Trophoblast cell (in vitro differentiated cells and primary cell): ENCODE results near the gene ABTB2.
A peak's percentile ranks its signal among the peaks of the same experiment; 100 is the strongest.

Experiments
- DNase-seq, 2 donors: peaks; one replicate each; pipeline ENCODE4 v3.0.0-alpha.2; 2016
- H2AFZ ChIP-seq: 2 replicates; pipeline ENCODE4 v1.6.1; 2013; ENCODE audit warnings: low read length, moderate library complexity, mild to moderate bottlenecking; ENCODE audit not compliant: insufficient read depth, poor library complexity
- H2AK5ac ChIP-seq: 2 replicates; pipeline ENCODE4 v1.6.1; 2013; ENCODE audit warnings: mild to moderate bottlenecking, low read length
- H2BK120ac ChIP-seq: 2 replicates; pipeline ENCODE4 v1.6.1; 2013; ENCODE audit warnings: low read length, mild to moderate bottlenecking, moderate library complexity; ENCODE audit not compliant: insufficient read depth, poor library complexity
- H2BK12ac ChIP-seq: 2 replicates; pipeline ENCODE4 v1.6.1; 2013; ENCODE audit warnings: mild to moderate bottlenecking, low read length, moderate library complexity
- H2BK5ac ChIP-seq: 2 replicates; pipeline ENCODE4 v1.6.1; 2013; ENCODE audit warnings: low read length, low read depth, moderate library complexity, mild to moderate bottlenecking; ENCODE audit not compliant: poor library complexity
- H3K14ac ChIP-seq: 2 replicates; pipeline ENCODE4 v1.6.1; 2013; ENCODE audit warnings: mild to moderate bottlenecking, low read length
- H3K18ac ChIP-seq: 2 replicates; pipeline ENCODE4 v1.6.1; 2013; ENCODE audit warnings: mild to moderate bottlenecking, low read length
- H3K23ac ChIP-seq: 2 replicates; pipeline ENCODE4 v1.6.1; 2013; ENCODE audit warnings: low read length
- H3K27ac ChIP-seq: 2 replicates; pipeline ENCODE4 v1.5.1; 2013; ENCODE audit warnings: low read depth, mild to moderate bottlenecking, inconsistent platforms, low read length, moderate library complexity
- H3K27me3 ChIP-seq: 2 replicates; pipeline ENCODE4 v1.6.1; 2013; ENCODE audit warnings: inconsistent platforms, mild to moderate bottlenecking, low read length, moderate library complexity; ENCODE audit not compliant: insufficient read depth
- H3K36me3 ChIP-seq, 2 experiments: 1 replicate in 1 of 2; 2 replicates in 1 of 2; pipeline ENCODE4 v1.6.1; 2013; ENCODE audit warnings: low read length in 2 of 2, mild to moderate bottlenecking in 2 of 2, moderate library complexity in 1 of 2; ENCODE audit not compliant: insufficient read depth in 2 of 2, control insufficient read depth in 1 of 2
- H3K4ac ChIP-seq: 2 replicates; pipeline ENCODE4 v1.6.1; 2013; ENCODE audit warnings: low read depth, mild to moderate bottlenecking, low read length, moderate library complexity
- H3K4me1 ChIP-seq, 2 experiments: 1 replicate in 1 of 2; 2 replicates in 1 of 2; pipeline ENCODE4 v1.6.1; 2013; ENCODE audit warnings: low read length in 2 of 2, mild to moderate bottlenecking in 2 of 2, moderate library complexity in 1 of 2; ENCODE audit not compliant: insufficient read depth in 2 of 2, control insufficient read depth in 1 of 2
- H3K4me2 ChIP-seq: 2 replicates; pipeline ENCODE4 v1.6.1; 2013; ENCODE audit warnings: inconsistent platforms, mild to moderate bottlenecking, low read length, moderate library complexity
- H3K4me3 ChIP-seq: 2 replicates; pipeline ENCODE4 v1.5.1; 2013; ENCODE audit warnings: mild to moderate bottlenecking, low read depth, low read length, inconsistent platforms
- H3K79me1 ChIP-seq: one replicate; pipeline ENCODE4 v1.6.1; 2013; ENCODE audit warnings: low read length
- H3K79me2 ChIP-seq: 2 replicates; pipeline ENCODE4 v1.6.1; 2013; ENCODE audit warnings: low read length, mild to moderate bottlenecking; ENCODE audit not compliant: control insufficient read depth, insufficient read depth, poor library complexity
- H3K9ac ChIP-seq: 2 replicates; pipeline ENCODE4 v1.6.1; 2013; ENCODE audit warnings: mild to moderate bottlenecking, low read length
- H3K9me3 ChIP-seq: 2 replicates; pipeline ENCODE4 v1.6.1; 2013; ENCODE audit warnings: low read depth, mild to moderate bottlenecking, control low read depth, inconsistent platforms, low read length; ENCODE audit not compliant: insufficient read depth
- H4K12ac ChIP-seq: 2 replicates; pipeline ENCODE4 v1.6.1; 2013; ENCODE audit warnings: low read depth, mild to moderate bottlenecking, low read length, moderate library complexity
- H4K8ac ChIP-seq: 2 replicates; pipeline ENCODE4 v1.6.1; 2013; ENCODE audit warnings: low read depth, mild to moderate bottlenecking, low read length, moderate library complexity
- H4K91ac ChIP-seq: one replicate; pipeline ENCODE4 v1.6.1; 2013; ENCODE audit warnings: low read depth, mild to moderate bottlenecking, low read length, moderate library complexity
- WGBS: extraction: QIAGEN DNeasy Blood & Tissue Kit; methylation state at CpG from one replicate; pipeline ENCODE4 v1.1.7; 2013; ENCODE audit warnings: missing lambda C conversion rate; ENCODE audit not compliant: insufficient read length, insufficient coverage; ENCODE audit errors: extremely low coverage; 5-methylcytosine and 5-hydroxymethylcytosine counted together

Gene ABTB2

GRCh38 chr11:34341096-34341495 lies 16.7 kb downstream of the ABTB2 start:
- no peak overlapping the region for H2AFZ ChIP-seq
- no peaks in the 10 kb centered on the region for H3K36me3 ChIP-seq
- no peak overlapping the region for H3K27ac ChIP-seq
- no peak overlapping the region for H3K18ac ChIP-seq
- no peak overlapping the region for H3K23ac ChIP-seq
- no peak overlapping the region for H4K8ac ChIP-seq
- H4K12ac ChIP-seq: no peak overlapping the region
- peaks cover 2% of the 10 kb centered on the region for H3K79me1 ChIP-seq
- no CpG with 5 or more reads among the region's 3 CpGs for WGBS
- H3K4me2 ChIP-seq: no peak overlapping the region
- H3K79me2 ChIP-seq: peaks cover 1% of the 10 kb centered on the region
- H2BK5ac ChIP-seq: no peak overlapping the region
- no peak overlapping the region for H3K14ac ChIP-seq
- no peak overlapping the region for H3K4ac ChIP-seq
- no peak overlapping the region for H2BK120ac ChIP-seq
- H3K4me1 ChIP-seq: peaks cover 13 to 14% of the 10 kb centered on the region in 2 experiments
- no peak overlapping the region for H4K91ac ChIP-seq
- no peak overlapping the region for H2BK12ac ChIP-seq
- no peak overlapping the region for H3K4me3 ChIP-seq
- no peaks in the 10 kb centered on the region for H3K9me3 ChIP-seq
- H3K27me3 ChIP-seq: no peaks in the 10 kb centered on the region
- DNase-seq: no peak
- H3K9ac ChIP-seq: no peak overlapping the region
- no peak overlapping the region for H2AK5ac ChIP-seq

- no peak overlapping the region for H3K4me3 ChIP-seq
- H4K8ac ChIP-seq: no peak overlapping the region
- no peaks in the 10 kb centered on the region for H3K27me3 ChIP-seq
- no peaks in the 10 kb centered on the region for H3K9me3 ChIP-seq
- WGBS: no CpG with 5 or more reads among the region's 1 CpG
- H3K4me2 ChIP-seq: no peak overlapping the region
- no peak overlapping the region for H3K27ac ChIP-seq
- H3K79me1 ChIP-seq: no peaks in the 10 kb centered on the region
- no peak overlapping the region for H2BK12ac ChIP-seq
- H4K12ac ChIP-seq: no peak overlapping the region
- H3K79me2 ChIP-seq: peaks cover 1% of the 10 kb centered on the region
- DNase-seq: no peak
- no peak overlapping the region for H2BK5ac ChIP-seq
- H2AFZ ChIP-seq: no peak overlapping the region
- no peak overlapping the region for H3K14ac ChIP-seq
- H2AK5ac ChIP-seq: no peak overlapping the region
- H3K36me3 ChIP-seq: no peaks in the 10 kb centered on the region
- H3K4me1 ChIP-seq: peaks cover 10% of the 10 kb centered on the region in 2 experiments
- no peak overlapping the region for H2BK120ac ChIP-seq
- H3K18ac ChIP-seq: no peak overlapping the region
- H3K23ac ChIP-seq: no peak overlapping the region
- H3K4ac ChIP-seq: no peak overlapping the region
- H3K9ac ChIP-seq: no peak overlapping the region
- H4K91ac ChIP-seq: no peak overlapping the region
Observed at GRCh38 chr11:34340653-34341052, 17.2 kb downstream of the ABTB2 start.

GRCh38 chr11:34339149-34340064 lies 18.4 kb downstream of the ABTB2 start:
- no peaks in the 10 kb centered on the region for H3K36me3 ChIP-seq
- H3K4me3 ChIP-seq: no peak overlapping the region
- H3K79me1 ChIP-seq: no peaks in the 10 kb centered on the region
- no peak overlapping the region for H3K14ac ChIP-seq
- no peak overlapping the region for H3K4me2 ChIP-seq
- no CpG with 5 or more reads among the region's 7 CpGs for WGBS
- H4K91ac ChIP-seq: no peak overlapping the region
- H4K8ac ChIP-seq: no peak overlapping the region
- no peak overlapping the region for H2BK120ac ChIP-seq
- H3K9ac ChIP-seq: no peak overlapping the region
- H3K27ac ChIP-seq: no peak overlapping the region
- no peak overlapping the region for H2AK5ac ChIP-seq
- no peaks in the 10 kb centered on the region for H3K9me3 ChIP-seq
- no peak overlapping the region for H2AFZ ChIP-seq
- H3K18ac ChIP-seq: peak overlapping the region; percentile 42
- peaks cover 2 to 3% of the 10 kb centered on the region in 2 experiments for H3K4me1 ChIP-seq
- no peak overlapping the region for H2BK12ac ChIP-seq
- H3K23ac ChIP-seq: no peak overlapping the region
- no peak overlapping the region for H3K4ac ChIP-seq
- H4K12ac ChIP-seq: no peak overlapping the region
- H3K79me2 ChIP-seq: no peaks in the 10 kb centered on the region
- DNase-seq: no peak
- H2BK5ac ChIP-seq: no peak overlapping the region
- H3K27me3 ChIP-seq: no peaks in the 10 kb centered on the region

GRCh38 chr11:34337016-34337415 lies 20.8 kb downstream of the ABTB2 start:
- no peak overlapping the region for H3K9ac ChIP-seq
- no peak overlapping the region for H3K14ac ChIP-seq
- H3K36me3 ChIP-seq: no peaks in the 10 kb centered on the region
- H3K9me3 ChIP-seq: no peaks in the 10 kb centered on the region
- no CpG with 5 or more reads among the region's 7 CpGs for WGBS
- no peak overlapping the region for H3K4me2 ChIP-seq
- DNase-seq: no peak
- H2AFZ ChIP-seq: no peak overlapping the region
- H2BK12ac ChIP-seq: no peak overlapping the region
- H4K8ac ChIP-seq: no peak overlapping the region
- no peak overlapping the region for H3K23ac ChIP-seq
- peaks cover 2 to 9% of the 10 kb centered on the region in 2 experiments for H3K4me1 ChIP-seq
- no peaks in the 10 kb centered on the region for H3K79me1 ChIP-seq
- no peak overlapping the region for H4K12ac ChIP-seq
- H4K91ac ChIP-seq: no peak overlapping the region
- H2BK120ac ChIP-seq: no peak overlapping the region
- no peak overlapping the region for H3K4ac ChIP-seq
- H3K18ac ChIP-seq: no peak overlapping the region
- no peaks in the 10 kb centered on the region for H3K79me2 ChIP-seq
- no peak overlapping the region for H2AK5ac ChIP-seq
- H2BK5ac ChIP-seq: no peak overlapping the region
- H3K27me3 ChIP-seq: no peaks in the 10 kb centered on the region
- H3K27ac ChIP-seq: no peak overlapping the region
- H3K4me3 ChIP-seq: no peak overlapping the region
